CD4-positive, alpha-beta T cell treated with Interleukin-1 beta for 1 hour (primary cell): ENCODE measurements around the gene DENND10.
"Not testable (repeated sequence)": the region's sequence is repeated elsewhere in the genome, so short reads cannot be mapped to it uniquely, and the experiment has no call there.

ENCODE experiments used
- DNase-seq, 2 donors: peaks; one replicate each; pipeline ENCODE4 v3.0.0-alpha.2; 2020 to 2022

Gene DENND10

GRCh38 chr10:119132521-119133345 lies 28.8 kb downstream of the DENND10 start:
- DNase-seq: no peak

GRCh38 chr10:119133949-119134348 lies 30.0 kb downstream of the DENND10 start:
- peak in 1 of 2 donors; percentile 31 for DNase-seq

GRCh38 chr10:119135513-119135881 lies 31.6 kb downstream of the DENND10 start:
- peak in 1 of 2 donors; percentile 47 for DNase-seq

- DNase-seq: no peak
Observed at GRCh38 chr10:119136084-119136483, 32.2 kb downstream of the DENND10 start.

GRCh38 chr10:119137878-119138277 lies 34.0 kb downstream of the DENND10 start:
- not testable (repeated sequence) for DNase-seq

- no peak for DNase-seq
Observed at GRCh38 chr10:119138346-119139306, 34.7 kb downstream of the DENND10 start.

- peak; percentile 58 to 59 for DNase-seq
Observed at GRCh38 chr10:119139464-119140067, 35.7 kb downstream of the DENND10 start.

- no peak for DNase-seq
Observed at GRCh38 chr10:119140603-119141245, 36.8 kb downstream of the DENND10 start.

GRCh38 chr10:119143657-119144056 lies 39.7 kb downstream of the DENND10 start:
- no peak for DNase-seq

GRCh38 chr10:119149157-119149556 lies 45.2 kb downstream of the DENND10 start:
- DNase-seq: no peak

- DNase-seq: no peak
Observed at GRCh38 chr10:119149729-119150128, 45.8 kb downstream of the DENND10 start.

- not testable (repeated sequence) for DNase-seq
Observed at GRCh38 chr10:119151601-119152000, 47.7 kb downstream of the DENND10 start.

GRCh38 chr10:119153041-119153440 lies 49.1 kb downstream of the DENND10 start:
- no peak for DNase-seq

- no peak for DNase-seq
Observed at GRCh38 chr10:119153661-119154060, 49.7 kb downstream of the DENND10 start.

GRCh38 chr10:119159332-119159731 lies 55.4 kb downstream of the DENND10 start:
- no peak for DNase-seq

GRCh38 chr10:119161680-119162451 lies 58.0 kb downstream of the DENND10 start:
- DNase-seq: no peak

GRCh38 chr10:119162452-119163092 lies 58.7 kb downstream of the DENND10 start:
- no peak for DNase-seq

- peak; percentile 76 to 81 for DNase-seq
Observed at GRCh38 chr10:119165171-119166117, 61.5 kb downstream of the DENND10 start, which contains the start of gene SFXN4. Gene SFXN4 (minus strand): TSS chr10:119165714. CDS start chr10:119165647, 67 bp downstream.

GRCh38 chr10:119166118-119166500 lies 62.2 kb downstream of the DENND10 start:
- no peak for DNase-seq

GRCh38 chr10:119166564-119166963 lies 62.7 kb downstream of the DENND10 start:
- no peak for DNase-seq
